Endothelial cell of umbilical vein (primary cell): ENCODE measurements around the gene DDIT4. TPM values are rescaled to one million over a fixed set of nuclear protein-coding genes. Genes with fewer than 3 reads are reported as not detected.

Source experiments
- BruUV-seq: library from RNA; stranded (reverse); fragments of 400-500 nt; replicated peaks from 2 replicates; lab custom pipeline; 2021; lab: Mats Ljungman, UMichigan
- CTCF ChIA-PET: fragments of 300-600, 350-600 bp; sonication (Branson Sonifier 250); formaldehyde crosslinking; loops from one replicate; lab custom pipeline; 2021; ENCODE audit warnings: antibody characterized with exemption, inconsistent platforms; lab: Charles Lee
- POLR2A ChIA-PET: fragments of 300-600, 350-600 bp; sonication (Branson Sonifier 250); formaldehyde crosslinking; loops from one replicate; lab custom pipeline; 2021; ENCODE audit warnings: antibody characterized with exemption, inconsistent platforms; lab: Charles Lee
- DNase-seq: peaks from one replicate; pipeline ENCODE4 v3.0.0-alpha.2; 2011; ENCODE audit warnings: low read depth, low spot score
- FAIRE-seq: peaks from 2 replicates; lab custom pipeline; 2011; peaks lifted over from hg19 to GRCh38; lab: Jason Lieb, UNC
- H2AFZ ChIP-seq: 2 replicates; pipeline ENCODE4 v1.6.0; 2012; ENCODE audit warnings: low read depth, low read length, control low read depth, inconsistent platforms
- H3K27ac ChIP-seq: 2 replicates; pipeline ENCODE4 v1.5.1; 2011; ENCODE audit warnings: low read depth, mild to moderate bottlenecking, control low read depth, low read length, moderate library complexity; ENCODE audit not compliant: insufficient read depth
- H3K27me3 ChIP-seq, 2 experiments: 2 replicates each; pipeline versions ENCODE4 v1.6.0 to v1.6.1; 2011; ENCODE audit warnings: low read length in 2 of 2, mixed read lengths in 1 of 2; ENCODE audit not compliant: control insufficient read depth in 2 of 2, insufficient read depth in 2 of 2
- H3K36me3 ChIP-seq, 2 experiments: 2 replicates in 1 of 2; 3 replicates in 1 of 2; pipeline ENCODE4 v1.5.1; 2011; ENCODE audit warnings: low read length in 2 of 2, mild to moderate bottlenecking in 1 of 2, moderate library complexity in 1 of 2; ENCODE audit not compliant: control insufficient read depth in 2 of 2, insufficient read depth in 2 of 2; ENCODE audit errors: extremely low read depth in 1 of 2
- H3K4me1 ChIP-seq: 3 replicates; pipeline ENCODE4 v1.5.1; 2011; ENCODE audit warnings: mild to moderate bottlenecking, low read length; ENCODE audit not compliant: control insufficient read depth, insufficient read depth; ENCODE audit errors: extremely low read depth
- H3K4me2 ChIP-seq: 2 replicates; pipeline ENCODE4 v1.6.1; 2011; ENCODE audit warnings: low read length, control low read depth, mixed read lengths; ENCODE audit not compliant: insufficient read depth
- H3K4me3 ChIP-seq, 3 experiments: fragments of 200-600 bp in 1 of 3; sonication (generic), shearing (Covaris generic) in 1 of 3; replicated peaks in 1 of 3; 2 replicates each; pipeline ENCODE4 v1.5.1; 2011 to 2016; ENCODE audit warnings: control low read depth in 3 of 3, low read length in 3 of 3, mild to moderate bottlenecking in 2 of 3, inconsistent platforms in 1 of 3, low read depth in 1 of 3, moderate library complexity in 1 of 3; ENCODE audit not compliant: insufficient read depth in 1 of 3
- H3K79me2 ChIP-seq: 2 replicates; pipeline ENCODE4 v1.6.0; 2012; ENCODE audit warnings: low read length, inconsistent platforms; ENCODE audit not compliant: control insufficient read depth, insufficient read depth
- H3K9ac ChIP-seq: replicated peaks from 2 replicates; pipeline ENCODE3; 2011; ENCODE audit warnings: low read length, control low read depth; ENCODE audit not compliant: insufficient read depth; ENCODE audit errors: extremely low read depth
- H3K9me1 ChIP-seq: replicated peaks from 3 replicates; pipeline ENCODE4 v1.6.0; 2011; ENCODE audit warnings: mild to moderate bottlenecking, low read length; ENCODE audit not compliant: control insufficient read depth, insufficient read depth; ENCODE audit errors: extremely low read depth
- H3K9me3 ChIP-seq: replicated peaks from 2 replicates; pipeline ENCODE4 v1.5.1; 2012; ENCODE audit warnings: low read length, inconsistent platforms; ENCODE audit not compliant: control insufficient read depth, insufficient read depth
- H4K20me1 ChIP-seq: replicated peaks from 2 replicates; pipeline ENCODE3; 2011; ENCODE audit warnings: mild to moderate bottlenecking, low read length; ENCODE audit not compliant: control insufficient read depth, insufficient read depth; ENCODE audit errors: extremely low read depth
- EZH2 ChIP-seq: IDR thresholded peaks from 2 replicates; pipeline ENCODE4 v1.6.1; 2012; ENCODE audit warnings: borderline replicate concordance, low read depth, mild to moderate bottlenecking, moderate library complexity, low read length, inconsistent platforms; ENCODE audit not compliant: severe bottlenecking
- FOS ChIP-seq: IDR thresholded peaks from 2 replicates; pipeline ENCODE4 v1.6.1; 2011; ENCODE audit warnings: mild to moderate bottlenecking, low read length, moderate library complexity, borderline replicate concordance; ENCODE audit not compliant: insufficient read depth
- GATA2 ChIP-seq: IDR thresholded peaks from 2 replicates; pipeline ENCODE4 v1.7.0; 2011; ENCODE audit warnings: low read depth, mild to moderate bottlenecking, moderate library complexity, mixed read lengths, low read length; ENCODE audit not compliant: insufficient read length, insufficient read depth
- JUN ChIP-seq: IDR thresholded peaks from 2 replicates; pipeline ENCODE4 v1.6.1; 2011; ENCODE audit warnings: borderline replicate concordance, low read depth; ENCODE audit not compliant: insufficient read length, insufficient read depth
- MAX ChIP-seq: IDR thresholded peaks from 2 replicates; pipeline ENCODE4 v1.6.1; 2011; ENCODE audit not compliant: insufficient read depth, insufficient read length
- MYC ChIP-seq: IDR thresholded peaks from one replicate; pipeline ENCODE4 v1.6.1; 2011; ENCODE audit warnings: mild to moderate bottlenecking, low read depth, low read length
- POLR2A ChIP-seq: IDR thresholded peaks from 2 replicates; pipeline ENCODE4 v1.6.1; 2012; ENCODE audit warnings: low read depth, mild to moderate bottlenecking, control low read depth, low read length
- dilution Hi-C: fragments of 300-500 bp; cut with MboI; formaldehyde crosslinking; loops from one replicate; pipeline ENCODE4 v1.15.0; 2019; ENCODE audit warnings: low sequenced_read_pairs; ENCODE audit not compliant: extremely low pct_ligation_motif_present
- intact Hi-C: fragments of 100-400 bp; cut with micrococcal nuclease; formaldehyde crosslinking; loops from one replicate; pipeline ENCODE4 v1.10.0; 2022
- polyA plus RNA-seq, 4 experiments: library from polyadenylated mRNA; depleted of rRNA in 3 of 4; stranded (reverse) in 3 of 4; unstranded in 1 of 4; fragments of >200 nt; gene quantifications; 2 replicates each; pipeline versions ENCODE4 v1.2.1 to v1.2.3, GENCODE V29; 2011 to 2012; ENCODE audit warnings: missing spikeins in 1 of 4
- total RNA-seq: library from RNA; stranded (reverse); gene quantifications from 2 replicates; pipeline ENCODE4 v1.2.3, GENCODE V29; 2021
- TF ChIP-seq, protein P1 (sequence below), 2 donors: IDR thresholded peaks; 1 replicate in 1 of 2; 2 replicates in 1 of 2; pipeline ENCODE4 v1.5.1; 2011; ENCODE audit warnings: low read length in 2 of 2, mild to moderate bottlenecking in 2 of 2, moderate library complexity in 2 of 2, control low read depth in 1 of 2, inconsistent platforms in 1 of 2, low read depth in 1 of 2; ENCODE audit not compliant: insufficient read depth in 1 of 2; ENCODE audit errors: extremely low read depth in 1 of 2

Gene DDIT4
- total and polyA plus RNA-seq, 2 donors (not counting 3 experiments of a cell fraction or from before 2014, with no cell fraction given): 60.4 to 65.3 TPM

DNA sequence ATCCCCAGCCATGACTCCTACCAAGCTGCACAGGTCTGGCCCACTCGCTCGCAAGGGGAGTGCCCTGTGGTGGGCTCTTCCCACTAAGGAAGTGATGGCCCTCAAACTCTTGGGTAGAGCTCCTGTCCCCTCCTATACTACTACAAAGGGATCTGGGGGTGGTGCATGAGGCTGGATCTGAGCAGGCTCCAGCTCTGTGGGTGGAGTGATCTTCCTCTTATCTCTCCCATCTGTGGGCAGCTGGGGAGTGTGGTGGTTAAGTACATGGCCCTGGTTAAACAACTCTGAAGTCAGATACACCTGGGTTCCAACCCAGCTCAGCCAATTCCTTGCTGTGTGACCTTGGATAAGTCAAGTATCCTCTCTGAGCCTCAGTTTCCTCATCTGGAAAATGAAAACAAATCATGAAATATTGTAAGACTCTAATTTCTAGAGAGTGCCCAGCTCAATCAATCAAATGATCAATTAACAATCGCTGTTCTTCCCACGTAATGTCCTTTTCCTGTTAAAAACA lies 17.4 kb downstream of the DDIT4 start:
- Histone ChIP-seq H3K4me3 (no peak overlapping the region), H3K27me3 (no peaks in the 10 kb centered on the region), H3K36me3 (no peaks in the 10 kb centered on the region), H3K4me2 (no peak overlapping the region), H3K27ac (no peak overlapping the region), H3K9ac (no peak overlapping the region), H3K9me1 (no peaks in the 10 kb centered on the region), H4K20me1 (no peaks in the 10 kb centered on the region), H3K79me2 (no peaks in the 10 kb centered on the region), H2AFZ (no peak overlapping the region), H3K9me3 (no peaks in the 10 kb centered on the region), H3K4me1 (no peaks in the 10 kb centered on the region)
- no TSS peak for BruUV-seq
- no peak for TF ChIP-seq MYC
- TF ChIP-seq EZH2: no peak
- TF ChIP-seq MAX: no peak
- no peak for TF ChIP-seq POLR2A
- TF ChIP-seq, protein P1, sequence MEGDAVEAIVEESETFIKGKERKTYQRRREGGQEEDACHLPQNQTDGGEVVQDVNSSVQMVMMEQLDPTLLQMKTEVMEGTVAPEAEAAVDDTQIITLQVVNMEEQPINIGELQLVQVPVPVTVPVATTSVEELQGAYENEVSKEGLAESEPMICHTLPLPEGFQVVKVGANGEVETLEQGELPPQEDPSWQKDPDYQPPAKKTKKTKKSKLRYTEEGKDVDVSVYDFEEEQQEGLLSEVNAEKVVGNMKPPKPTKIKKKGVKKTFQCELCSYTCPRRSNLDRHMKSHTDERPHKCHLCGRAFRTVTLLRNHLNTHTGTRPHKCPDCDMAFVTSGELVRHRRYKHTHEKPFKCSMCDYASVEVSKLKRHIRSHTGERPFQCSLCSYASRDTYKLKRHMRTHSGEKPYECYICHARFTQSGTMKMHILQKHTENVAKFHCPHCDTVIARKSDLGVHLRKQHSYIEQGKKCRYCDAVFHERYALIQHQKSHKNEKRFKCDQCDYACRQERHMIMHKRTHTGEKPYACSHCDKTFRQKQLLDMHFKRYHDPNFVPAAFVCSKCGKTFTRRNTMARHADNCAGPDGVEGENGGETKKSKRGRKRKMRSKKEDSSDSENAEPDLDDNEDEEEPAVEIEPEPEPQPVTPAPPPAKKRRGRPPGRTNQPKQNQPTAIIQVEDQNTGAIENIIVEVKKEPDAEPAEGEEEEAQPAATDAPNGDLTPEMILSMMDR (IDR thresholded peaks at IDR 0.05; ENCODE audit: extremely low read depth in 1 of 2, insufficient read depth in 1 of 2, low read depth in 1 of 2, low read length in 2 of 2): no peak
- TF ChIP-seq GATA2: no peak
- no peak for TF ChIP-seq FOS
- no peak for TF ChIP-seq JUN
- ChIA-PET POLR2A (no interaction called here), CTCF (interaction anchor here (0.9 to 2.3 kb wide), 4 partner anchors 12 to 17 kb away, joined by 3 to 9 read pairs (median 4); partner anchors contain the start of gene DDIT4)
- intact Hi-C loops: no loop called here
- DNase-seq: no peak
- dilution Hi-C loops: no loop called here
- no peak for FAIRE-seq
